HG02610 (cell line): ENCODE data around the gene LETM1.

Experiments
- ATAC-seq: cut with Tn5 transposase; IDR thresholded peaks from one replicate; pipeline ENCODE4 v1.9.1; 2021; ENCODE audit warnings: mild to moderate bottlenecking, moderate library complexity; ENCODE audit not compliant: unreplicated experiment

Gene LETM1

GRCh38 chr4:1766106-1767060, 89.6 kb downstream of the LETM1 start:
- no peak for ATAC-seq

- no peak for ATAC-seq
These were observed 90.4 kb downstream of the LETM1 start for GRCh38 chr4:1765409-1766072.

- ATAC-seq, result no peak
These were observed 91.3 kb downstream of the LETM1 start for GRCh38 chr4:1764670-1765069.

- ATAC-seq, result no peak
These were observed 92.3 kb downstream of the LETM1 start for GRCh38 chr4:1763550-1764080.

- no peak for ATAC-seq
These were observed 92.8 kb downstream of the LETM1 start for GRCh38 chr4:1763070-1763549.

GRCh38 chr4:1762264-1763010, 93.5 kb downstream of the LETM1 start:
- ATAC-seq, result no peak
